PC-9 (cell line): ENCODE data around the gene GLP2R.

Experiments
- EZH2 ChIP-seq: fragments of 200-600 bp; sonication (generic); IDR thresholded peaks from 2 replicates; pipeline ENCODE4 v1.8.0; 2017; ENCODE audit warnings: antibody characterized with exemption, low read depth
- TF ChIP-seq, protein P1 (sequence below): fragments of 200-600 bp; sonication (generic); conservative IDR thresholded peaks from 2 replicates; pipeline ENCODE4 v1.6.1; 2017; ENCODE audit warnings: mixed run types, antibody characterized with exemption, mild to moderate bottlenecking, moderate library complexity

- TF ChIP-seq, protein P1, sequence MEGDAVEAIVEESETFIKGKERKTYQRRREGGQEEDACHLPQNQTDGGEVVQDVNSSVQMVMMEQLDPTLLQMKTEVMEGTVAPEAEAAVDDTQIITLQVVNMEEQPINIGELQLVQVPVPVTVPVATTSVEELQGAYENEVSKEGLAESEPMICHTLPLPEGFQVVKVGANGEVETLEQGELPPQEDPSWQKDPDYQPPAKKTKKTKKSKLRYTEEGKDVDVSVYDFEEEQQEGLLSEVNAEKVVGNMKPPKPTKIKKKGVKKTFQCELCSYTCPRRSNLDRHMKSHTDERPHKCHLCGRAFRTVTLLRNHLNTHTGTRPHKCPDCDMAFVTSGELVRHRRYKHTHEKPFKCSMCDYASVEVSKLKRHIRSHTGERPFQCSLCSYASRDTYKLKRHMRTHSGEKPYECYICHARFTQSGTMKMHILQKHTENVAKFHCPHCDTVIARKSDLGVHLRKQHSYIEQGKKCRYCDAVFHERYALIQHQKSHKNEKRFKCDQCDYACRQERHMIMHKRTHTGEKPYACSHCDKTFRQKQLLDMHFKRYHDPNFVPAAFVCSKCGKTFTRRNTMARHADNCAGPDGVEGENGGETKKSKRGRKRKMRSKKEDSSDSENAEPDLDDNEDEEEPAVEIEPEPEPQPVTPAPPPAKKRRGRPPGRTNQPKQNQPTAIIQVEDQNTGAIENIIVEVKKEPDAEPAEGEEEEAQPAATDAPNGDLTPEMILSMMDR = no peak
- no peak for TF ChIP-seq EZH2
Measured at GRCh38 chr17:9907131-9907530, 81.4 kb downstream of the GLP2R start.
